Parathyroid adenoma (tissue), 2 donors: Measurements from ENCODE around the gene SCYGR6.

ENCODE experiments used
- H2AFZ ChIP-seq: fragments of 300-600 bp; sonication (generic); one replicate; pipeline ENCODE4 v1.7.0; 2017; ENCODE audit warnings: antibody characterized with exemption, mild to moderate bottlenecking
- H3K27ac ChIP-seq: fragments of 300-600 bp; sonication (generic); one replicate; pipeline ENCODE4 v1.7.0; 2017
- H3K27me3 ChIP-seq: fragments of 300-600 bp; sonication (generic); one replicate; pipeline ENCODE4 v1.7.0; 2017; ENCODE audit warnings: low read length; ENCODE audit not compliant: control insufficient read depth, insufficient read depth
- H3K36me3 ChIP-seq: fragments of 300-600 bp; sonication (generic); one replicate; pipeline ENCODE4 v1.7.0; 2017; ENCODE audit warnings: low read length; ENCODE audit not compliant: control insufficient read depth, insufficient read depth
- H3K4me1 ChIP-seq: fragments of 300-600 bp; sonication (generic); one replicate; pipeline ENCODE4 v1.7.0; 2017; ENCODE audit warnings: control low read depth
- H3K4me2 ChIP-seq: fragments of 300-600 bp; sonication (generic); one replicate; pipeline ENCODE4 v1.7.0; 2017; ENCODE audit warnings: low read length
- H3K4me3 ChIP-seq: fragments of 300-600 bp; sonication (generic); one replicate; pipeline ENCODE4 v1.7.0; 2017; ENCODE audit warnings: low read depth, low read length
- H3K79me2 ChIP-seq: fragments of 300-600 bp; sonication (generic); one replicate; pipeline ENCODE4 v1.7.0; 2017; ENCODE audit warnings: control low read depth
- H3K9ac ChIP-seq: fragments of 300-600 bp; sonication (generic); one replicate; pipeline ENCODE4 v1.7.0; 2017; ENCODE audit warnings: mild to moderate bottlenecking
- H3K9me3 ChIP-seq: fragments of 300-600 bp; sonication (generic); one replicate; pipeline ENCODE4 v1.7.0; 2017; ENCODE audit warnings: low read length; ENCODE audit not compliant: control insufficient read depth
- CTCF ChIP-seq: fragments of 300-600 bp; sonication (generic); IDR thresholded peaks from one replicate; pipeline ENCODE4 v1.7.0; 2017; ENCODE audit warnings: antibody characterized with exemption, mild to moderate bottlenecking
- donor health status: primary hyperparathyroidism.

Gene SCYGR6, protein sequence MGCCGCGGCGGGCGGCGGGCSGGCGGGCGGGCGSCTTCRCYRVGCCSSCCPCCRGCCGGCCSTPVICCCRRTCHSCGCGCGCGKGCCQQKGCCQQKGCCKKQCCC

DNA sequence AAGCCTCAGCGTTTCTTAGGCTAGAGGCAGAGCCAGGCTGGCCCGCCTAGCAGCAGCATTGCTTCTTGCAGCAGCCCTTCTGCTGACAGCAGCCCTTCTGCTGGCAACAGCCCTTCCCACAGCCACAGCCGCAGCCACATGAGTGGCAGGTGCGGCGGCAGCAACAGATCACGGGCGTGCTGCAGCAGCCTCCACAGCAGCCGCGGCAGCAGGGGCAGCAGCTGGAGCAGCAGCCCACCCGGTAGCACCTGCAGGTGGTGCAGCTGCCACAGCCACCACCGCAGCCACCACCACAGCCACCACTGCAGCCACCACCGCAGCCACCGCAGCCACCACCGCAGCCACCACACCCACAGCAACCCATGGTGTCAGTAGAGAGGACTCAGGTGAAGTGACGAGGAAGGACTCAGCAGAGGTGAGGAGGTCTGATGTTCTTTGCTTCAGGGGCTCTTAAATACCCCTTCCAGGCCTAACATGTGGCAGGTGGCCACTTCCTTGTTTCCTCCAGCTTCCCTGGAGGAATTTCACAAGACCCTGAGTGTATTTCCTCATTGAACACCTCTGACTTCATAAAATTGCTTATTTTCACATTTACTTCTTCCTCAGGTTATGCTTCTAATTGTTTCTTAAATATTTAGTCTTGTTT, at the start of gene SCYGR6:
Gene SCYGR6, minus strand, starts transcription at position 364 of the 646 bp plus-strand sequence. Its CDS starts 0 bp downstream, at position 364.
- no peak within 1 kb of the TSS for H3K27ac ChIP-seq
- H2AFZ ChIP-seq = no peak within 1 kb of the TSS
- no peaks in the 10 kb centered on the region for H3K4me1 ChIP-seq
- H3K36me3 ChIP-seq = no peaks in the 10 kb centered on the region
- TF ChIP-seq CTCF = no peak
- H3K79me2 ChIP-seq = no peaks in the 10 kb centered on the region
- H3K9me3 ChIP-seq = no peaks in the 10 kb centered on the region
- no peaks in the 10 kb centered on the region for H3K27me3 ChIP-seq
- no peak within 1 kb of the TSS for H3K4me2 ChIP-seq
- H3K9ac ChIP-seq = no peak within 1 kb of the TSS
- no peak within 1 kb of the TSS for H3K4me3 ChIP-seq

DNA sequence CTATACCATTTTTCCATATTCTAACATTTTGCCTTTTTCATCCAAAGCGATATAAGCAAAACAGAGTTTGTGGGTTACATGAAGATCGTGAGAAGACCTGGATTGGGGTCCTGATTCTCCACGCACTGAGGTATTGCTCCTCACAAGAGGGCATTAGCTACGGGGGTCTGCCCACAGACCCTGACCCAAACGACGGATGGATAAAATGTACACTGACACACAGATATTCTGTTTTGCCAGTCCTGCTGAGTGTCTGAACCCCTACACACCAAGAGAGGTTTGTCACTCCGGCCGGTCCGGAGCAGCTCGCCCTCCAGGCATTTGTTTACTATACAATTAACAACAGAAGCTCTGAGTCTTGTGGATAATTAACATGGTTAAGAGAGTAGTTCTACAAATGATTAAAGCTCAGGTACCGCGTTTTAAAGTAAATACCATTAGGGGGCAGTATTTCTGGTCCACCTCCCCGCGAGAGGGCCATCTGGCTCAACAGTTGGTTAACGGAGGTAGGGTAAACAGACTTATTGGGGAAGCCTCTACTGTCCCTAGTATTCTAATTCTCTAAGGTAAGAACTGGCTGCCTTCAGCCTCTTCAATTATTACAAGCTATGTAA, 49.6 kb upstream of the SCYGR6 start:
- Histone ChIP-seq H2AFZ (no peak overlapping the region), H3K27ac (no peak overlapping the region), H3K9me3 (no peaks in the 10 kb centered on the region), H3K36me3 (no peaks in the 10 kb centered on the region), H3K4me1 (no peaks in the 10 kb centered on the region), H3K27me3 (no peaks in the 10 kb centered on the region), H3K4me3 (no peak overlapping the region), H3K79me2 (no peaks in the 10 kb centered on the region), H3K4me2 (no peak overlapping the region), H3K9ac (no peak overlapping the region)
- TF ChIP-seq CTCF = no peak

GRCh38 chr2:227772932-227773331, 48.4 kb upstream of the SCYGR6 start:
- Histone ChIP-seq H3K79me2 (no peaks in the 10 kb centered on the region), H3K27ac (no peak overlapping the region)
- no peak for TF ChIP-seq CTCF

DNA sequence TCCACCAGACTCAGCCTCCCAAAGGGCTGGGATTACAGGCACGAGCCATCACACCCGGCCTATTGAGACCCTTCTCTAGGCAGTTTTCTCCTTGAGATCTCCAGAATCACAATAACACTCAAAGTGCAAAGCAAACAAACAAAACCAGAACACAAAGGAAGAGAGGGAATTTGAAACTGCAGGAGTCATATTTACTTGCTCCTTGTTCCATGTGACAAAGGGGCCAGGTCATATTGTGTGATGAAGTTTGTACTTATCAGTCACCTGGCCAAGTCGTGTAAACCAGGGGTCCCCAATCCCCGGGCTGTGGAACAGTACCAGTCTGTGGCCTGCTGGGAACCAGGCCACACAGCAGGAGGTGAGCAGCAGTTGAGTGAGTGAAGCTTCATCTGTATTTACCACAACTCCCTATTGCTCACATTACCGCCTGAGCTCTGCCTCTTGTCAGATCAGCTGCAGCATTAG, 47.7 kb upstream of the SCYGR6 start:
- Histone ChIP-seq H2AFZ (no peak overlapping the region), H3K27ac (no peak overlapping the region)

More at GRCh38 chr2:227772932-227773331, 48.4 kb upstream of the SCYGR6 start:
- Histone ChIP-seq H3K9me3 (no peaks in the 10 kb centered on the region), H3K27me3 (no peaks in the 10 kb centered on the region), H2AFZ (no peak overlapping the region), H3K36me3 (no peaks in the 10 kb centered on the region), H3K4me2 (no peak overlapping the region), H3K4me3 (no peak overlapping the region), H3K9ac (no peak overlapping the region), H3K4me1 (no peaks in the 10 kb centered on the region)

More for the DNA sequence above, 47.7 kb upstream of the SCYGR6 start:
- no peaks in the 10 kb centered on the region for H3K79me2 ChIP-seq
- no peaks in the 10 kb centered on the region for H3K9me3 ChIP-seq
- no peak for TF ChIP-seq CTCF
- no peak overlapping the region for H3K4me2 ChIP-seq
- no peaks in the 10 kb centered on the region for H3K27me3 ChIP-seq
- H3K36me3 ChIP-seq = no peaks in the 10 kb centered on the region
- H3K4me3 ChIP-seq = no peak overlapping the region
- H3K4me1 ChIP-seq = no peaks in the 10 kb centered on the region
- no peak overlapping the region for H3K9ac ChIP-seq
